ENCODE data around the gene DLK2.

GRCh38 chr6:43405354-43405753, 50.0 kb downstream of the DLK2 start:
- TF ChIP-seq EZH2 (IDR thresholded peaks at IDR 0.05; ENCODE audit: insufficient read depth, poor library complexity, severe bottlenecking), result no peak
- TF ChIP-seq EZH2phosphoT487 (IDR thresholded peaks at IDR 0.05; ENCODE audit: insufficient read depth, low read depth), result no peak
